Aorta (tissue), 5 donors: Measurements from ENCODE around the gene TAF15. TPM values are rescaled to one million over a fixed set of nuclear protein-coding genes. Genes with fewer than 3 reads are reported as not detected.

Experiments
- ATAC-seq: fragments of 200-7000 bp; cut with Tn5 transposase; one replicate; pipeline ENCODE4 v1.9.1; 2022; ENCODE audit warnings: moderate library complexity; ENCODE audit not compliant: low FRiP score
- DNase-seq, 2 donors: peaks; one replicate each; pipeline ENCODE4 v3.0.0-alpha.2; 2020
- H3K27ac ChIP-seq, 2 donors: one replicate each; pipeline ENCODE4 v1.5.1; 2013; ENCODE audit warnings: low read length in 2 of 2, mild to moderate bottlenecking in 2 of 2, moderate library complexity in 2 of 2, control low read depth in 1 of 2, inconsistent platforms in 1 of 2, low read depth in 1 of 2
- H3K27me3 ChIP-seq, 2 donors: one replicate each; pipeline ENCODE4 v1.6.1; 2013; ENCODE audit warnings: control low read depth in 1 of 2, low read length in 1 of 2, mild to moderate bottlenecking in 1 of 2, moderate library complexity in 1 of 2; ENCODE audit not compliant: insufficient read depth in 2 of 2, control insufficient read depth in 1 of 2
- H3K36me3 ChIP-seq, 2 donors: one replicate each; pipeline ENCODE4 v1.6.1; 2013; ENCODE audit warnings: control low read depth in 1 of 2, low read length in 1 of 2, mild to moderate bottlenecking in 1 of 2; ENCODE audit not compliant: insufficient read depth in 2 of 2, control insufficient read depth in 1 of 2
- H3K4me1 ChIP-seq, 2 donors: one replicate each; pipeline ENCODE4 v1.6.1; 2013; ENCODE audit warnings: low read length in 2 of 2, control low read depth in 1 of 2, mild to moderate bottlenecking in 1 of 2, moderate library complexity in 1 of 2; ENCODE audit not compliant: insufficient read depth in 2 of 2, control insufficient read depth in 1 of 2
- H3K4me3 ChIP-seq, 2 donors: one replicate each; pipeline ENCODE4 v1.5.1; 2013; ENCODE audit warnings: low read length in 2 of 2, control low read depth in 1 of 2, mild to moderate bottlenecking in 1 of 2
- H3K9me3 ChIP-seq: one replicate; pipeline ENCODE4 v1.6.1; 2013; ENCODE audit warnings: mild to moderate bottlenecking, low read length; ENCODE audit not compliant: control insufficient read depth
- WGBS, 2 donors: extraction: QIAGEN DNeasy Blood & Tissue Kit; methylation state at CpG; one replicate each; pipeline ENCODE4 v1.1.7; 2013; 5-methylcytosine and 5-hydroxymethylcytosine counted together
- intact Hi-C, 2 donors: fragments of 100-400 bp; cut with DNase I; formaldehyde crosslinking; loops; one replicate each; pipeline versions ENCODE4 v1.14.2 to v1.15.0; 2022
- polyA plus RNA-seq, 2 donors: library from polyadenylated mRNA; stranded (reverse); fragments of 200-250 nt; gene quantifications; one replicate each; pipeline ENCODE4 v1.2.3, GENCODE V29; 2013
- total RNA-seq, 2 donors: library from RNA; stranded (reverse); fragmentation: NEBNext Ultra II Directional; extraction: Animal tissue kit (Norgen Biotek cat#: 25700); gene quantifications; one replicate each; pipeline ENCODE4 v1.2.1, GENCODE V29; 2021
- donor health status: healthy with polysubstance abuse.
- donor health status: Bipolar disorder and iron deficiency.
- donor health status: DM: no; HTN: no; CAD: no.
- donor health status: DM: no; HTN: no; CAD: no.
- donor health status: DM: yes; HTN: yes; CAD: no.

TAF15 gene
- total and polyA plus RNA-seq, 4 donors, result 86.2 to 167 (median 139) TPM

GRCh38 chr17:35821308-35821707 lies 12.0 kb downstream of the TAF15 start:
- Histone ChIP-seq H3K9me3 (no peaks in the 10 kb centered on the region), H3K36me3 (peaks cover 0 to 2% of the 10 kb centered on the region in 2 donors), H3K27ac (no peak overlapping the region), H3K27me3 (no peaks in the 10 kb centered on the region), H3K4me3 (no peak overlapping the region), H3K4me1 (no peaks in the 10 kb centered on the region)
- no peak for ATAC-seq
- no peak for DNase-seq
- WGBS, 2 donors, result 47 to 52% methylated on average over 2 of the region's 2 CpGs
- intact Hi-C loops, result no loop called here

- DNase-seq (no peak), ATAC-seq (no peak)
- intact Hi-C loops, result no loop called here
- Histone ChIP-seq H3K4me1 (no peaks in the 10 kb centered on the region), H3K27me3 (no peaks in the 10 kb centered on the region), H3K27ac (no peak overlapping the region), H3K4me3 (no peak overlapping the region), H3K36me3 (peaks cover 0 to 2% of the 10 kb centered on the region in 2 donors), H3K9me3 (no peaks in the 10 kb centered on the region)
- 94 to 96% methylated on average over 1 of the region's 1 CpG for WGBS, 2 donors
Observed at GRCh38 chr17:35825206-35825605, 15.9 kb downstream of the TAF15 start.

- H3K27me3 ChIP-seq, result no peaks in the 10 kb centered on the region
- ATAC-seq, result no peak
- 63 to 85% methylated on average over 3 of the region's 3 CpGs for WGBS, 2 donors
- intact Hi-C loops, result no loop called here
- peaks cover 2 to 14% of the 10 kb centered on the region in 2 donors for H3K36me3 ChIP-seq
- no peak overlapping the region for H3K27ac ChIP-seq
- DNase-seq, result no peak
- no peak overlapping the region for H3K4me3 ChIP-seq
- no peaks in the 10 kb centered on the region for H3K4me1 ChIP-seq
- H3K9me3 ChIP-seq, result no peaks in the 10 kb centered on the region
Observed at GRCh38 chr17:35841101-35841500, 31.8 kb downstream of the TAF15 start.

DNA sequence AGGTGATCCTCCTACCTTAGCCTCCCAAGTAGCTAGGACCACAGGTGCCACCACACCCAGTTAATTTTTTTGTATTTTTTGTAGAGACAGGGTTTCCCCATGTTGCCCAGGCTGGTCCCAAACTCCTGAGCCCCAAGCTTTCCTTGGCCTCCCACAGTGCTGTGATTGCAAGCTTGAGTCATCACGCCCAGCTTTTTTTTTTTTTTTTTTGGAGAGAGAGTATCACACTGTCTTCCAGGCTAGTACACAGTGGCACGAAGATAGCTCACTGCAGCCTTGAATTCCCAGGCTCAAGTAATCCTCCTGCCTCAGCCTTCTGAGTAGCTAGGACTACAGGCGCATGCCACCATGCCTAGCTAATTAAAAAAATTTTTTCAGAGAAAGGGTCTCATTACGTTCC lies 32.2 kb downstream of the TAF15 start:
- Histone ChIP-seq H3K36me3 (peaks cover 2 to 14% of the 10 kb centered on the region in 2 donors), H3K27me3 (no peaks in the 10 kb centered on the region), H3K9me3 (no peaks in the 10 kb centered on the region), H3K4me3 (no peak overlapping the region), H3K27ac (no peak overlapping the region), H3K4me1 (no peaks in the 10 kb centered on the region)
- intact Hi-C loops, result no loop called here
- 75 to 80% methylated on average over 4 of the region's 4 CpGs for WGBS, 2 donors
- DNase-seq (no peak), ATAC-seq (no peak)

DNA sequence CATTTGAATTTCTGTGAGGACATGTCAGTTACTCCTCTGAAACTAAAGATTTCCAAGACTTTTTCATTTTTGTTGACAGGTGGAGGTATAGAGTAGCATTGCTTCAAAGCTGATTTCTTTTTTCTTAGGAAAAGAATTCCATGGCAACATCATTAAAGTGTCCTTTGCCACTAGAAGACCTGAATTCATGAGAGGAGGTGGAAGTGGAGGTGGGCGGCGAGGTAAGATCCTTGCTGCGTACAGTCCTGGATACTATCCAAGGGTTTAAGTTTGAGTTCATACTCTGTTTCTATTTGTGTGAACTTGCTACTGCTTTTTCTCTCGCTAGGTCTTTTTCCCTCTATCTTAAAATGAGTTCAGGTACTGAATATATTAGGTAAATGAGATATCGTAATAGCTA lies 33.0 kb downstream of the TAF15 start:
- WGBS, 2 donors, result 97% methylated on average over 5 of the region's 5 CpGs
- ATAC-seq, result no peak
- Histone ChIP-seq H3K27me3 (no peaks in the 10 kb centered on the region), H3K4me3 (no peak overlapping the region), H3K4me1 (no peaks in the 10 kb centered on the region), H3K36me3 (peaks cover 2 to 14% of the 10 kb centered on the region in 2 donors), H3K9me3 (no peaks in the 10 kb centered on the region), H3K27ac (no peak overlapping the region)
- DNase-seq, result no peak
- intact Hi-C loops, result no loop called here

DNA sequence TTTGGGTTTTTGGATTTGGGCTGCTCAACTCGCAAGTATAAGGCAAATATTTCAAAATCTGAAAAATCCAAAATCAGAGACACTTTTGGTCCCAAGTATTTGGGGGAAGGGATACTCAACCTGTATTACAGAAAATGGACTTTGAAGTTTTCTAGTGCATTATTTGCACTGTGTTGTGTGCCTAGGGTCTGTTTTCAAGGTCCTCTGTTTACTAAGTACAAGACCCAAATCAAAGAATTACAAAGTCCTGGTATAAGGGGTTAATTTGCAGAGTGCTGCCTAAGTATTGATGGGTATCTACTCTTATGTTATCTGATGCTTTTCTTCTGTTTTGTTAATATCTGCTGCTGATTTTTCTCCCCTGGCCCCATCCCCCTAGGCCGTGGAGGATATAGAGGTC lies 34.4 kb downstream of the TAF15 start:
- ATAC-seq, result no peak
- Histone ChIP-seq H3K4me1 (no peaks in the 10 kb centered on the region), H3K27ac (no peak overlapping the region), H3K4me3 (no peak overlapping the region), H3K36me3 (peaks cover 9 to 17% of the 10 kb centered on the region in 2 donors), H3K9me3 (no peaks in the 10 kb centered on the region), H3K27me3 (no peaks in the 10 kb centered on the region)
- 96 to 100% methylated on average over 2 of the region's 2 CpGs for WGBS, 2 donors
- DNase-seq, result no peak
- intact Hi-C loops, result no loop called here

DNA sequence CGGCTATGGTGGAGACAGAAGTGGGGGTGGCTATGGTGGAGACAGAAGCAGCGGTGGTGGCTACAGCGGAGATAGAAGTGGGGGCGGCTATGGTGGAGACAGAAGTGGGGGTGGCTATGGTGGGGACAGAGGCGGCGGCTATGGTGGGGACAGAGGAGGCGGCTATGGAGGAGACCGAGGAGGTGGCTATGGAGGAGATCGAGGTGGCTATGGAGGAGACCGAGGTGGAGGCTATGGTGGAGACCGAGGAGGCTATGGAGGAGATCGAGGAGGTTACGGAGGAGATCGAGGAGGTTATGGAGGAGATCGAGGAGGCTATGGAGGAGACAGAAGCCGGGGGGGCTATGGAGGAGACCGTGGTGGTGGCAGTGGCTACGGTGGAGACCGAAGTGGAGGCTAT lies 35.3 kb downstream of the TAF15 start:
- intact Hi-C loops, result no loop called here
- DNase-seq, result no peak
- Histone ChIP-seq H3K27me3 (no peaks in the 10 kb centered on the region), H3K4me1 (no peaks in the 10 kb centered on the region), H3K27ac (no peak overlapping the region), H3K36me3 (peaks cover 9 to 17% of the 10 kb centered on the region in 2 donors), H3K4me3 (no peak overlapping the region), H3K9me3 (no peaks in the 10 kb centered on the region)
- ATAC-seq, result no peak
- 96 to 97% methylated on average over 19 of the region's 19 CpGs for WGBS, 2 donors

- H3K9me3 ChIP-seq, result no peaks in the 10 kb centered on the region
- no peaks in the 10 kb centered on the region for H3K4me1 ChIP-seq
- 81 to 83% methylated on average over 3 of the region's 3 CpGs for WGBS, 2 donors
- ATAC-seq (no peak), DNase-seq (no peak)
- H3K36me3 ChIP-seq, result peaks cover 9 to 17% of the 10 kb centered on the region in 2 donors
- intact Hi-C loops, result no loop called here
- H3K4me3 ChIP-seq, result no peak overlapping the region
- H3K27ac ChIP-seq, result no peak overlapping the region
- no peaks in the 10 kb centered on the region for H3K27me3 ChIP-seq
Observed at GRCh38 chr17:35846055-35846809, 36.9 kb downstream of the TAF15 start.

DNA sequence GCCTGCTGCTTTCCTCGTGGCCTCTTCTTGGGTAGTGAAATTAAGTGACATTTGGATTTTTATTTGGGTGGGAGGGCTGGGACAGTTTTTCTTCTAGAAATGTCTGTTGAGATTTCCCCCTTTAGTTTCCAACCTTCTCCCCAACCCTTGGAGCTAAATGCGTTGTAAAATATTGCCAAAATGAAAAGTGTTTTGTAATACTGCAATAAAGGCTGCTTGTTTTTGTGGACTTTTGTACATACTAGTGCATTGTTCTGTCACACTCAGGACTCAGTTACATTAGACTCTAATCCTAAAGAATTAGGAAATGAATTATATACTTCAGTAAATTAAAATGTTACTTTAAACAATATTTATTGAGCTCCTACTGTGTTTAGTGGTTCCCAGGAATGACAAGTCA lies 37.7 kb downstream of the TAF15 start:
- H3K4me3 ChIP-seq, result no peak overlapping the region
- DNase-seq (no peak), ATAC-seq (no peak)
- H3K27ac ChIP-seq, result no peak overlapping the region
- peaks cover 9 to 15% of the 10 kb centered on the region in 2 donors for H3K36me3 ChIP-seq
- 66 to 70% methylated on average over 2 of the region's 2 CpGs for WGBS, 2 donors
- no peaks in the 10 kb centered on the region for H3K27me3 ChIP-seq
- no peaks in the 10 kb centered on the region for H3K9me3 ChIP-seq
- intact Hi-C loops, result no loop called here
- H3K4me1 ChIP-seq, result no peaks in the 10 kb centered on the region
